GM23338 (cell line): ENCODE measurements around the gene DIDO1.

Experiments used
- CREB1 ChIP-seq: fragments of 250-450 bp; sonication (Bioruptor Pico); IDR thresholded peaks from 2 replicates; pipeline ENCODE4 v1.5.0; 2020; ENCODE audit warnings: low read depth, mild to moderate bottlenecking, moderate library complexity
- CTCF ChIP-seq, 2 experiments: fragments of 200-600 bp in 1 of 2; sonication (generic) in 1 of 2; conservative IDR thresholded peaks; 2 replicates each; pipeline versions ENCODE4 v1.5.1 to v1.6.1; 2016 to 2017; ENCODE audit warnings: antibody characterized with exemption in 2 of 2, low read depth in 2 of 2, mild to moderate bottlenecking in 2 of 2, moderate library complexity in 1 of 2
- EZH2 ChIP-seq: fragments of 200-600 bp; sonication (generic); IDR thresholded peaks from one replicate; pipeline ENCODE4 v1.8.0; 2017; ENCODE audit warnings: antibody characterized with exemption, mild to moderate bottlenecking, low read depth; ENCODE audit not compliant: unreplicated experiment
- EZH2phosphoT487 ChIP-seq: fragments of 200-600 bp; sonication (generic); IDR thresholded peaks from one replicate; pipeline ENCODE4 v1.8.1; 2018; ENCODE audit warnings: antibody characterized with exemption; ENCODE audit not compliant: unreplicated experiment
- POLR2AphosphoS5 ChIP-seq: IDR thresholded peaks from 2 replicates; pipeline ENCODE4 v1.6.1; 2016; ENCODE audit warnings: antibody characterized with exemption, low read depth
- ZNF114 ChIP-seq: fragments of 250-450 bp; sonication (Bioruptor Pico); IDR thresholded peaks from 2 replicates; pipeline ENCODE4 v1.5.0; 2020; ENCODE audit warnings: mild to moderate bottlenecking, moderate library complexity
- ZNF331 ChIP-seq: fragments of 250-450 bp; sonication (Bioruptor Pico); IDR thresholded peaks from 2 replicates; pipeline ENCODE4 v1.5.0; 2020; ENCODE audit warnings: low read depth, mild to moderate bottlenecking, moderate library complexity

GRCh38 chr20:62959998-62960436, 33.7 kb upstream of the DIDO1 start:
- no peak for TF ChIP-seq POLR2AphosphoS5
- TF ChIP-seq CTCF (conservative IDR thresholded peaks at IDR 0.05; ENCODE audit: low read depth in 2 of 2) = no peak
- TF ChIP-seq EZH2 = no peak
- TF ChIP-seq CREB1 (CRISPR knock-in tag) = no peak
- no peak for TF ChIP-seq EZH2phosphoT487
- TF ChIP-seq ZNF331 (CRISPR knock-in tag) = no peak
- TF ChIP-seq ZNF114 = no peak
